K562 (cell line): Measurements from ENCODE around the gene TEX52. TPM values are rescaled to one million over a fixed set of nuclear protein-coding genes. Genes with fewer than 3 reads are reported as not detected.

Source experiments
- ATAC-seq: fragments of 200-7000 bp; cut with Tn5 transposase; 3 replicates; pipeline ENCODE4 v1.9.1; 2020; ENCODE audit warnings: moderate library complexity
- BruUV-seq: library from RNA; stranded (reverse); fragments of 400-500 nt; replicated peaks from 2 replicates; lab custom pipeline; 2021; lab: Mats Ljungman, UMichigan
- CTCF ChIA-PET: fragments of 300-600 bp; formaldehyde crosslinking; extraction: SDS; loops from one replicate; lab custom pipeline; 2021; ENCODE audit warnings: low intra/inter-chr PET ratio; lab: Yijun Ruan, JAX
- POLR2A ChIA-PET: fragments of 300-600, 350-650 bp; sonication (Branson Sonifier 250); formaldehyde crosslinking; extraction: SDS; loops from one replicate; lab custom pipeline; 2021; ENCODE audit warnings: antibody characterized with exemption, inconsistent platforms; lab: Yijun Ruan, JAX
- DNase-seq, 4 experiments: peaks; one replicate each; pipeline versions ENCODE4 v3.0.0 to v3.0.0-alpha.2; 2011 to 2018; ENCODE audit warnings: low spot score in 3 of 4, mixed read lengths in 3 of 4; ENCODE audit errors: extremely low read depth in 1 of 4
- FAIRE-seq: peaks from 2 replicates; lab custom pipeline; 2011; peaks lifted over from hg19 to GRCh38; lab: Jason Lieb, UNC
- H2AFZ ChIP-seq: 2 replicates; pipeline ENCODE4 v1.6.0; 2011; ENCODE audit warnings: low read depth, low read length, control low read depth, inconsistent platforms
- H3K27ac ChIP-seq: fragments of 200-600 bp; 3 replicates; pipeline ENCODE4 v1.8.0; 2011; ENCODE audit warnings: low read depth, mild to moderate bottlenecking, control low read depth, inconsistent platforms, low read length, moderate library complexity, mixed read lengths; ENCODE audit errors: extremely low read depth
- H3K27me3 ChIP-seq, 2 experiments: fragments of 300-600 bp in 1 of 2; 2 replicates in 1 of 2; 3 replicates in 1 of 2; pipeline versions ENCODE4 v1.6.0 to v1.8.0; 2011; ENCODE audit warnings: inconsistent platforms in 2 of 2, low read length in 2 of 2, mild to moderate bottlenecking in 1 of 2, mixed read lengths in 1 of 2, moderate library complexity in 1 of 2; ENCODE audit not compliant: control insufficient read depth in 2 of 2, insufficient read depth in 2 of 2
- H3K36me3 ChIP-seq: fragments of 300-600 bp; 3 replicates; pipeline ENCODE4 v1.8.0; 2011; ENCODE audit warnings: mild to moderate bottlenecking, low read length, inconsistent platforms; ENCODE audit not compliant: control insufficient read depth, insufficient read depth
- H3K4me1 ChIP-seq, 2 experiments: fragments of 200-600 bp in 1 of 2; replicated peaks in 1 of 2; 2 replicates in 1 of 2; 3 replicates in 1 of 2; pipeline versions ENCODE4 v1.5.1 to v1.8.0; 2011; ENCODE audit warnings: inconsistent platforms in 2 of 2, low read length in 2 of 2, mild to moderate bottlenecking in 1 of 2, mixed read lengths in 1 of 2, moderate library complexity in 1 of 2; ENCODE audit not compliant: control insufficient read depth in 2 of 2, insufficient read depth in 2 of 2
- H3K4me2 ChIP-seq: 2 replicates; pipeline ENCODE4 v1.6.1; 2011; ENCODE audit warnings: low read length, control low read depth, inconsistent platforms, mixed read lengths; ENCODE audit not compliant: insufficient read depth
- H3K4me3 ChIP-seq: fragments of 200-600 bp; sonication (generic), shearing (Covaris generic); 2 replicates; pipeline ENCODE4 v1.5.1; 2016; ENCODE audit warnings: control low read depth, inconsistent platforms
- H3K79me2 ChIP-seq: fragments of 200-600 bp; 3 replicates; pipeline ENCODE4 v1.8.0; 2011; ENCODE audit warnings: low read length, inconsistent platforms; ENCODE audit not compliant: control insufficient read depth, insufficient read depth
- H3K9ac ChIP-seq, 2 experiments: 2 replicates each; pipeline versions ENCODE4 v1.6.0 to v1.6.1; 2011; ENCODE audit warnings: low read depth in 2 of 2, low read length in 2 of 2, control low read depth in 1 of 2, inconsistent platforms in 1 of 2, mild to moderate bottlenecking in 1 of 2, mixed read lengths in 1 of 2; ENCODE audit not compliant: insufficient read depth in 1 of 2
- H3K9me1 ChIP-seq: one replicate; pipeline ENCODE4 v1.6.0; 2011; ENCODE audit warnings: inconsistent platforms, mild to moderate bottlenecking, low read length, moderate library complexity; ENCODE audit not compliant: control insufficient read depth, insufficient read depth
- H3K9me3 ChIP-seq: replicated peaks from 2 replicates; pipeline ENCODE4 v1.5.1; 2011; ENCODE audit warnings: low read depth, low read length, inconsistent platforms; ENCODE audit not compliant: control insufficient read depth, insufficient read depth
- H4K20me1 ChIP-seq: replicated peaks from 2 replicates; pipeline ENCODE4 v1.6.1; 2011; ENCODE audit warnings: low read length, inconsistent platforms, mixed read lengths; ENCODE audit not compliant: control insufficient read depth, insufficient read depth
- CEBPG ChIP-seq, 3 experiments: fragments of 200-800 bp in 1 of 3; sonication (Bioruptor generic) in 1 of 3; sonication (generic) in 1 of 3; formaldehyde crosslinking in 1 of 3; IDR thresholded peaks in 2 of 3; conservative IDR thresholded peaks in 1 of 3; 2 replicates each; pipeline versions ENCODE4 v1.6.1 to v1.8.0; 2016 to 2022; ENCODE audit warnings: missing compliant biosample characterization in 2 of 3, missing genetic modification characterization in 2 of 3, mild to moderate bottlenecking in 1 of 3, missing genetic modification reagents in 1 of 3
- CHD4 ChIP-seq: fragments of 200-600 bp; sonication (generic); IDR thresholded peaks from 3 replicates; pipeline ENCODE4 v1.6.1; 2012; ENCODE audit warnings: low read depth, mild to moderate bottlenecking, mixed read lengths, low read length, inconsistent platforms; ENCODE audit not compliant: insufficient read depth, insufficient replicate concordance, poor library complexity, severe bottlenecking
- FOXA1 ChIP-seq: fragments of 450-650 bp; IDR thresholded peaks from 2 replicates; pipeline ENCODE4 v1.6.1; 2016; ENCODE audit warnings: mild to moderate bottlenecking, borderline replicate concordance
- MEIS2 ChIP-seq: fragments of 450-650 bp; IDR thresholded peaks from 2 replicates; pipeline ENCODE4 v1.6.1; 2014; ENCODE audit warnings: mild to moderate bottlenecking; ENCODE audit not compliant: partially characterized antibody
- NONO ChIP-seq, 2 experiments: fragments of 200-400 bp in 1 of 2; fragments of 450-650 bp in 1 of 2; formaldehyde crosslinking in 1 of 2; IDR thresholded peaks; 2 replicates each; pipeline ENCODE4 v1.6.1; 2017; ENCODE audit warnings: low read depth in 2 of 2, mild to moderate bottlenecking in 2 of 2, moderate library complexity in 2 of 2, low read length in 1 of 2
- NR1H2 ChIP-seq: sonication (generic); formaldehyde crosslinking; IDR thresholded peaks from 2 replicates; pipeline ENCODE4 v1.4.0; 2020; ENCODE audit warnings: mild to moderate bottlenecking, missing genetic modification reagents
- OTX1 ChIP-seq: fragments of 450-650 bp; formaldehyde crosslinking; IDR thresholded peaks from 2 replicates; pipeline ENCODE4 v1.4.0; 2022; ENCODE audit warnings: mild to moderate bottlenecking
- PTBP1 ChIP-seq: fragments of 200-400 bp; formaldehyde crosslinking; IDR thresholded peaks from 2 replicates; pipeline ENCODE4 v1.6.1; 2017; ENCODE audit warnings: low read depth, low read length
- SPI1 ChIP-seq: IDR thresholded peaks from 2 replicates; pipeline ENCODE4 v1.6.1; 2011; ENCODE audit warnings: low read depth, low read length, control low read depth, borderline replicate concordance
- ZNF384 ChIP-seq: IDR thresholded peaks from 2 replicates; pipeline ENCODE4 v1.6.1; 2012; ENCODE audit warnings: low read depth, low read length, improper control_type of control experiment
- WGBS: fragments of 100-300 bp; shearing (Covaris generic); methylation state at CpG from one replicate; pipeline ENCODE4 v1.1.6; 2016; ENCODE audit warnings: low coverage, mixed read lengths; ENCODE audit not compliant: insufficient coverage; ENCODE audit errors: missing lambda C conversion rate; 5-methylcytosine and 5-hydroxymethylcytosine counted together
- in situ Hi-C: fragments of 300-500 bp; cut with MboI; formaldehyde crosslinking; loops from 4 replicates; pipeline ENCODE4 v1.15.0; 2018; ENCODE audit warnings: inconsistent platforms, mixed read lengths
- intact Hi-C: fragments of 100-400 bp; cut with micrococcal nuclease; formaldehyde crosslinking; loops from 2 replicates; pipeline ENCODE4 v1.14.2; 2022
- polyA plus RNA-seq, 8 experiments: library from polyadenylated mRNA; depleted of rRNA in 4 of 8; stranded (reverse) in 5 of 8; unstranded in 3 of 8; fragments of >200 nt; fragmentation: Nextera tagmentation in 2 of 8; fragmentation: Illumina TruSeq in 1 of 8; extraction: Ambion mirVana in 2 of 8; extraction: Trizol in 1 of 8; gene quantifications; 2 replicates each; pipeline versions ENCODE4 v1.2.1 to v1.2.3, GENCODE V29; 2011 to 2014; ENCODE audit warnings: inconsistent platforms in 1 of 8, missing spikeins in 1 of 8
- total RNA-seq, 7 experiments: library from RNA; depleted of rRNA in 6 of 7; stranded (reverse); fragments of >200 nt in 6 of 7; fragmentation: Illumina TruSeq in 2 of 7; extraction: Trizol in 2 of 7; gene quantifications; 2 replicates each; pipeline versions ENCODE4 v1.2.1 to v1.2.3, GENCODE V29; 2011 to 2021; ENCODE audit warnings: low replicate concordance in 1 of 7
- TF ChIP-seq, protein P1 (sequence below), 2 experiments: fragments of 450-650 bp in 1 of 2; sonication (generic) in 1 of 2; formaldehyde crosslinking in 1 of 2; IDR thresholded peaks in 1 of 2; conservative IDR thresholded peaks in 1 of 2; 2 replicates each; pipeline versions ENCODE4 v1.6.1 to v1.8.1; 2016 to 2023; ENCODE audit warnings: mild to moderate bottlenecking in 2 of 2, moderate library complexity in 2 of 2, inconsistent platforms in 1 of 2, missing genetic modification reagents in 1 of 2
- TF ChIP-seq, protein P2 (sequence below): fragments of 450-650 bp; IDR thresholded peaks from 2 replicates; pipeline ENCODE4 v1.6.1; 2017; ENCODE audit warnings: mild to moderate bottlenecking, moderate library complexity
- TF ChIP-seq, protein P3 (sequence below): fragments of 250-450 bp; sonication (Bioruptor Pico); IDR thresholded peaks from 2 replicates; pipeline ENCODE4 v1.8.0; 2021; ENCODE audit warnings: moderate library complexity, mild to moderate bottlenecking, inconsistent platforms

The TEX52 gene
- total and polyA plus RNA-seq, 9 of the 15 experiments (the other 6 are each of a cell fraction or from before 2014, with no cell fraction given): not detected

DNA sequence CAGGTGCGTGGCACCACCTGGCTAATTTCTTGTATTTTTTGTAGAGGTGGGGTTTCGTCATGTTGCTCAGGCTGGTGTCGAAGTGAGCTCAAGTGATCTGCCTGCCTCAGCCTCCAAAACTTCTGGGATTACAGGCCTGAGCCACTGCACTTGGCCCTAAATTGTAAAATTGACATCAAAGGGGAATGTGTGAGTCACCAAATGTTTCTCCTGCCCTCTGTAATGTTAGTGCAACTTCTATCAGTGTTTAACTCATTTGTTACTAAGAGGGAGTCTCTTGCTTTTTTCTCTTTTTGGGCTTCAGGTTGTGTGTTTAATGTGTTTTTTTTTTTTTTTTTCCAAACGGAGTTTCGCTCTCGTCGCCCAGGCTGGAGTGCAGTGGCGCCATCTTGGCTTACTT is 36.2 kb upstream of the TEX52 start:
- H2AFZ ChIP-seq: no peak overlapping the region
- ChIA-PET CTCF (no interaction called here), POLR2A (no interaction called here)
- in situ Hi-C loops (no loop called here), intact Hi-C loops (no loop called here)
- no peak overlapping the region for H3K27ac ChIP-seq
- peaks cover 8% of the 10 kb centered on the region for H3K79me2 ChIP-seq
- BruUV-seq: no TSS peak
- H3K9me3 ChIP-seq: no peaks in the 10 kb centered on the region
- H3K4me1 ChIP-seq: peaks cover 5 to 15% of the 10 kb centered on the region in 2 experiments; a peak in 3 of 5 replicates
- 84% methylated on average over 3 of the region's 8 CpGs for WGBS
- DNase-seq (peak in 1 of 4 experiments; percentile 9), FAIRE-seq (no peak), ATAC-seq (no peak)
- H3K27me3 ChIP-seq: no peaks in the 10 kb centered on the region
- no peak overlapping the region for H3K4me3 ChIP-seq
- no peak overlapping the region for H3K4me2 ChIP-seq
- H3K36me3 ChIP-seq: peaks cover 12% of the 10 kb centered on the region; the same call in 2 of the 3 replicates
- no peak for TF ChIP-seq PTBP1
- no peak for TF ChIP-seq CHD4
- peak; percentile 34 for TF ChIP-seq MEIS2
- no peak for TF ChIP-seq ZNF384
- TF ChIP-seq NR1H2: no peak
- no peak for TF ChIP-seq SPI1
- TF ChIP-seq OTX1 (CRISPR knock-in tag): no peak
- TF ChIP-seq, protein P1, sequence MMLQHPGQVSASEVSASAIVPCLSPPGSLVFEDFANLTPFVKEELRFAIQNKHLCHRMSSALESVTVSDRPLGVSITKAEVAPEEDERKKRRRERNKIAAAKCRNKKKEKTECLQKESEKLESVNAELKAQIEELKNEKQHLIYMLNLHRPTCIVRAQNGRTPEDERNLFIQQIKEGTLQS (IDR thresholded peaks at IDR 0.05): peak; percentile 53
- TF ChIP-seq, protein P1 (CRISPR knock-in tag; conservative IDR thresholded peaks at IDR 0.05): no peak
- TF ChIP-seq, protein P2, sequence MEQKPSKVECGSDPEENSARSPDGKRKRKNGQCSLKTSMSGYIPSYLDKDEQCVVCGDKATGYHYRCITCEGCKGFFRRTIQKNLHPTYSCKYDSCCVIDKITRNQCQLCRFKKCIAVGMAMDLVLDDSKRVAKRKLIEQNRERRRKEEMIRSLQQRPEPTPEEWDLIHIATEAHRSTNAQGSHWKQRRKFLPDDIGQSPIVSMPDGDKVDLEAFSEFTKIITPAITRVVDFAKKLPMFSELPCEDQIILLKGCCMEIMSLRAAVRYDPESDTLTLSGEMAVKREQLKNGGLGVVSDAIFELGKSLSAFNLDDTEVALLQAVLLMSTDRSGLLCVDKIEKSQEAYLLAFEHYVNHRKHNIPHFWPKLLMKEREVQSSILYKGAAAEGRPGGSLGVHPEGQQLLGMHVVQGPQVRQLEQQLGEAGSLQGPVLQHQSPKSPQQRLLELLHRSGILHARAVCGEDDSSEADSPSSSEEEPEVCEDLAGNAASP: no peak
- TF ChIP-seq NONO (IDR thresholded peaks at IDR 0.05; ENCODE audit: low read depth in 2 of 2, low read length in 1 of 2): no peak
- no peak for TF ChIP-seq FOXA1
- TF ChIP-seq, protein P3, sequence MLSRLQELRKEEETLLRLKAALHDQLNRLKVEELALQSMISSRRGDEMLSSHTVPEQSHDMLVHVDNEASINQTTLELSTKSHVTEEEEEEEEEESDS (CRISPR knock-in tag): no peak
- TF ChIP-seq CEBPG (CRISPR knock-in tag; IDR thresholded peaks at IDR 0.05): peak; percentile 36; the same call in 1 of the 2 replicates
- TF ChIP-seq CEBPG (tag; conservative IDR thresholded peaks at IDR 0.05 in 1 of 2, IDR thresholded peaks at IDR 0.05 in 1 of 2): no peak
- no peak overlapping the region for H3K9ac ChIP-seq
- no peaks in the 10 kb centered on the region for H3K9me1 ChIP-seq
- no peaks in the 10 kb centered on the region for H4K20me1 ChIP-seq
